ENCODE data around the gene AVL9.
"Not testable (repeated sequence)": the region's sequence is repeated elsewhere in the genome, so short reads cannot be mapped to it uniquely, and the experiment has no call there.

AVL9 gene

GRCh38 chr7:32495298-32496051 lies at the start of gene AVL9:
Gene AVL9, plus strand, starts transcription at chr7:32495489. Its CDS starts 221 bp downstream, at chr7:32495710.
- DNase-seq (ENCODE audit: low spot score), result peak; percentile 98

GRCh38 chr7:32447218-32447617 lies 48.1 kb upstream of the AVL9 start:
- no peak for DNase-seq (ENCODE audit: low spot score)

GRCh38 chr7:32453341-32454011 lies 41.8 kb upstream of the AVL9 start:
- peak; percentile 33 for DNase-seq (ENCODE audit: low spot score)

GRCh38 chr7:32458025-32458424 lies 37.3 kb upstream of the AVL9 start:
- no peak for DNase-seq (ENCODE audit: low spot score)

GRCh38 chr7:32459788-32460187 lies 35.5 kb upstream of the AVL9 start:
- DNase-seq (ENCODE audit: low spot score), result no peak

- no peak for DNase-seq (ENCODE audit: low spot score)
Measured at GRCh38 chr7:32461484-32461883, 33.8 kb upstream of the AVL9 start.

GRCh38 chr7:32462451-32462850 lies 32.8 kb upstream of the AVL9 start:
- no peak for DNase-seq (ENCODE audit: low spot score)

GRCh38 chr7:32462977-32463376 lies 32.3 kb upstream of the AVL9 start:
- DNase-seq (ENCODE audit: low spot score), result no peak

GRCh38 chr7:32464641-32465416 lies 30.5 kb upstream of the AVL9 start:
- DNase-seq (ENCODE audit: low spot score), result not testable (repeated sequence)

GRCh38 chr7:32470004-32470403 lies 25.3 kb upstream of the AVL9 start:
- DNase-seq (ENCODE audit: low spot score), result not testable (repeated sequence)

- DNase-seq (ENCODE audit: low spot score), result no peak
Measured at GRCh38 chr7:32470871-32471270, 24.4 kb upstream of the AVL9 start.

GRCh38 chr7:32472015-32472414 lies 23.3 kb upstream of the AVL9 start:
- DNase-seq (ENCODE audit: low spot score), result no peak

GRCh38 chr7:32474008-32474407 lies 21.3 kb upstream of the AVL9 start:
- no peak for DNase-seq (ENCODE audit: low spot score)

- no peak for DNase-seq (ENCODE audit: low spot score)
Measured at GRCh38 chr7:32476816-32477648, 18.3 kb upstream of the AVL9 start.

- DNase-seq (ENCODE audit: low spot score), result no peak
Measured at GRCh38 chr7:32477649-32477980, 17.7 kb upstream of the AVL9 start.

- peak; percentile 66 for DNase-seq (ENCODE audit: low spot score)
Measured at GRCh38 chr7:32479574-32480200, 15.6 kb upstream of the AVL9 start.

- DNase-seq (ENCODE audit: low spot score), result no peak
Measured at GRCh38 chr7:32481176-32481575, 14.1 kb upstream of the AVL9 start.

- DNase-seq (ENCODE audit: low spot score), result no peak
Measured at GRCh38 chr7:32481921-32482320, 13.4 kb upstream of the AVL9 start.

- no peak for DNase-seq (ENCODE audit: low spot score)
Measured at GRCh38 chr7:32489788-32490126, 5.5 kb upstream of the AVL9 start.

GRCh38 chr7:32490127-32490796 lies 5.0 kb upstream of the AVL9 start, which contains the start of gene LSM5:
Gene LSM5, minus strand, starts transcription at chr7:32490380. Its CDS starts 15 bp downstream, at chr7:32490365.
- DNase-seq (ENCODE audit: low spot score), result peak; percentile 99

GRCh38 chr7:32494946-32495297 lies 367 bp upstream of the AVL9 start:
- DNase-seq (ENCODE audit: low spot score), result no peak

Measured in LoVo (cell line).